Skeletal muscle tissue (tissue), 4 donors: ENCODE measurements around the gene UGGT2. TPM values are rescaled to one million over a fixed set of nuclear protein-coding genes. Genes with fewer than 3 reads are reported as not detected.
A peak's percentile ranks its signal among the peaks of the same experiment; 100 is the strongest.

Source experiments
- H3K27ac ChIP-seq: one replicate; pipeline ENCODE4 v1.7.0; 2013; ENCODE audit warnings: mild to moderate bottlenecking, low read depth, low read length, inconsistent platforms
- H3K27me3 ChIP-seq, 3 donors: one replicate each; pipeline ENCODE4 v1.7.0; 2013; ENCODE audit warnings: low read length in 3 of 3; ENCODE audit not compliant: control insufficient read depth in 3 of 3, insufficient read depth in 3 of 3
- H3K36me3 ChIP-seq, 3 donors: one replicate each; pipeline ENCODE4 v1.7.0; 2013; ENCODE audit warnings: low read length in 3 of 3; ENCODE audit not compliant: control insufficient read depth in 3 of 3, insufficient read depth in 3 of 3
- H3K4me1 ChIP-seq, 3 donors: one replicate each; pipeline ENCODE4 v1.7.0; 2013; ENCODE audit warnings: low read length in 3 of 3, mild to moderate bottlenecking in 3 of 3; ENCODE audit not compliant: control insufficient read depth in 3 of 3, insufficient read depth in 3 of 3
- H3K4me3 ChIP-seq, 3 donors: one replicate each; pipeline ENCODE4 v1.7.0; 2013; ENCODE audit warnings: low read length in 3 of 3
- H3K9ac ChIP-seq, 3 donors: one replicate each; pipeline ENCODE4 v1.7.0; 2013; ENCODE audit warnings: low read length in 3 of 3, mild to moderate bottlenecking in 3 of 3, moderate library complexity in 2 of 3, low read depth in 1 of 3
- H3K9me3 ChIP-seq, 3 donors: one replicate each; pipeline ENCODE4 v1.7.0; 2013; ENCODE audit warnings: low read length in 3 of 3; ENCODE audit not compliant: control insufficient read depth in 3 of 3
- total RNA-seq: library from RNA; depleted of rRNA; stranded (reverse); fragments of >200 nt; gene quantifications from one replicate; pipeline ENCODE4 v1.2.3, GENCODE V29; 2014
- donor health status: Osteomylitis.

UGGT2 gene
- total RNA-seq, 1 donor from 2014 or later: 43.8 TPM

- Histone ChIP-seq H3K36me3 (no peaks in the 10 kb centered on the region), H3K9ac (no peak overlapping the region), H3K27ac (no peak overlapping the region), H3K9me3 (no peaks in the 10 kb centered on the region), H3K27me3 (peaks cover 18 to 33% (median 31%) of the 10 kb centered on the region in 3 donors), H3K4me1 (peaks cover 5 to 11% (median 9%) of the 10 kb centered on the region in 3 donors), H3K4me3 (no peak overlapping the region)
Measured at GRCh38 chr13:96086736-96087135, 33.5 kb upstream of the UGGT2 start.

GRCh38 chr13:96082640-96083039, 29.4 kb upstream of the UGGT2 start:
- Histone ChIP-seq H3K4me3 (no peak overlapping the region), H3K4me1 (no peaks in the 10 kb centered on the region), H3K36me3 (no peaks in the 10 kb centered on the region), H3K27me3 (peaks cover 0 to 6% (median 5%) of the 10 kb centered on the region in 3 donors), H3K9me3 (no peaks in the 10 kb centered on the region), H3K9ac (no peak overlapping the region), H3K27ac (no peak overlapping the region)

DNA sequence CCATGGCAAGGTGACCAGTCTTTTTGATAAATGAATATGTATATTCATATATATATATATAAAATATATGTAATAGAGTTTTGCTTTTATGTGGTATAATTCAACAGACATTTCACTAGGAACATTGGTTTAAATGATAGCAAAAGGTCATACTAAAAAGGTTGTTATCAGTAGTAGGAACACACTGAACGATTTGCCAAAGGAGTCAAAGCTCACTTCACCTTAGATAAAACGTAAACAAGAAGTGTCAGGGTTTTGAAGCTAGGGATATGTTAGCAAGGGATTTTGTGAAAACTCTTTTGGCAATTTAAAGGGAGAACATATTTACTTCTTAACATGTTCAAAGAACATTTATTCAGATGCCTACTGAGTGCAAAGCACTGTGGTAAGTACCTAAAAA, 28.7 kb upstream of the UGGT2 start:
- no peaks in the 10 kb centered on the region for H3K4me1 ChIP-seq
- H3K27me3 ChIP-seq: peaks cover 0 to 6% (median 5%) of the 10 kb centered on the region in 3 donors
- no peak overlapping the region for H3K9ac ChIP-seq
- no peak overlapping the region for H3K27ac ChIP-seq
- H3K4me3 ChIP-seq: no peak overlapping the region
- H3K9me3 ChIP-seq: no peaks in the 10 kb centered on the region
- no peaks in the 10 kb centered on the region for H3K36me3 ChIP-seq

DNA sequence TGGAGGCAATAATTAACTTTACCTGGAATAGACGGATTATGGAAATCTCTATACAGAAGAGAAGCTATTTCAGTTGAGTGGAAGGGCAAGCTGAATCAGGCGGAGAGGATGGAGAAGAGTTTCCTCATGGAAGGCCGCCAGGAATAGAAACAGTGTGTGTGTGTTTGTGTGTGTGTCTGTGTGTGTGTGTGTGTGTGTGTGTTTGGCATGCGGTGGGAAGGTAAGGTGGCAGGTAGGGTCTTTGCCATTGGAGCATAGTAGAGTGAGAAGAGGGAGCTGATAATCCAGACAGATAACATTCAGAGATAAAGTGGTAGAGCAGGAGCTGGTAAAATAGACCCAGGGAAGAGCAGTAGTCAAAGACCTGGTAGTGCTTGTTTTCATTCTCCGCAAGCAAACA, 27.5 kb upstream of the UGGT2 start:
- H3K4me3 ChIP-seq: no peak overlapping the region
- H3K9ac ChIP-seq: no peak overlapping the region
- no peaks in the 10 kb centered on the region for H3K9me3 ChIP-seq
- no peak overlapping the region for H3K27ac ChIP-seq
- peaks cover 0 to 6% (median 2%) of the 10 kb centered on the region in 3 donors for H3K27me3 ChIP-seq
- no peaks in the 10 kb centered on the region for H3K4me1 ChIP-seq
- H3K36me3 ChIP-seq: no peaks in the 10 kb centered on the region

DNA sequence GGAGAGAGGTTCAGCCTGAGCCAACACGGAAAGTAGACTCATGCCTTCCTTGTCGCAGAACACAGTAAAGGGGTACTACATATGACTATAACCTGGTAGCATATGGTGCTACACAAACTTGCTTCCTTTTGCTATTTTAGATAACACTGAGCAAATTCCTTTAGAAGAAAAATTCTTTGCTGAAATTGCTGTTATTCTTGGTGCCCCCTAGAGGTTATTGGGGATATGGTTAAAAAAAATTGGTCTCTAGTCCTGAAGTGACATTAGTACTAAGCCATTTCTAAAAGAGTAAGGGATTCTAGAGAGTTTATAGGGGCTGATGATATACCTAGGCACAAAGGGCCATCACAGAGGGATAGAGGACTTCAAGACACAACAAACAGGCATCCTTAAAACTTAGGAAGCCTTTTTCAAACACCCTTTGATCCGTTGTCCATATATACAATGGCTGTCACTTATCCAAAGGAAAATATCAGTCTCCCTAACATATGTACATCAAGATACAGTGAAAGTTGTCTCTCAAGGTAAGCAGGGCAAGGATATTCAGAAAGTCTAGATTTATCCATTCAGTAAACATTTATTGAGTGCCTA, 22.8 kb upstream of the UGGT2 start:
- H3K9me3 ChIP-seq: no peaks in the 10 kb centered on the region
- no peak overlapping the region for H3K27ac ChIP-seq
- H3K36me3 ChIP-seq: no peaks in the 10 kb centered on the region
- no peaks in the 10 kb centered on the region for H3K4me1 ChIP-seq
- no peak overlapping the region for H3K4me3 ChIP-seq
- H3K27me3 ChIP-seq: no peaks in the 10 kb centered on the region
- no peak overlapping the region for H3K9ac ChIP-seq

- Histone ChIP-seq H3K9ac (no peak overlapping the region), H3K9me3 (peaks cover 0 to 3% (median 0%) of the 10 kb centered on the region in 3 donors), H3K4me1 (no peaks in the 10 kb centered on the region), H3K36me3 (no peaks in the 10 kb centered on the region), H3K27me3 (no peaks in the 10 kb centered on the region), H3K4me3 (no peak overlapping the region), H3K27ac (no peak overlapping the region)
Measured at GRCh38 chr13:96072392-96072791, 19.2 kb upstream of the UGGT2 start.

GRCh38 chr13:96071504-96071903, 18.3 kb upstream of the UGGT2 start:
- Histone ChIP-seq H3K9ac (no peak overlapping the region), H3K27ac (no peak overlapping the region), H3K27me3 (no peaks in the 10 kb centered on the region), H3K4me3 (no peak overlapping the region), H3K9me3 (peaks cover 0 to 3% (median 0%) of the 10 kb centered on the region in 3 donors), H3K4me1 (no peaks in the 10 kb centered on the region), H3K36me3 (no peaks in the 10 kb centered on the region)

DNA sequence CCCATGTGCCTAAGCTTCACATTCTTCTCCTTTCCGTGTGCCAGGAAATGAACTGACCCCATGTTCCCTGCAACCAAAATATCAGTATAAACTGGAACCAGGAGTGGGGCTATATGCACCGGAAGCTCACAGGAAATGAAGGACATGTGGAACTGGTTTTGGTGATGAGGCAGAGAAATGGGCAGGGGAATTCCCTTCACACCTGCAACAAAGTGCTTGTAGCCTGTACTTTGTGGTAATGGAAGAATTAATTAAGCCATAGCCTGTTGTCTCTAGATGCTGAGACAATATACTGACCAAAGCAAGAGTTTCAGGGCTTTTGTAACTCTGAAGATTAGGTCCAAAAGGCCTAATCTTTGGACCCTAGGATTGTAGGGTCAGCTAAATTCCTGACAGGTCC, 15.5 kb upstream of the UGGT2 start:
- Histone ChIP-seq H3K27ac (no peak overlapping the region), H3K4me1 (no peaks in the 10 kb centered on the region), H3K9me3 (peaks cover 0 to 3% (median 0%) of the 10 kb centered on the region in 3 donors), H3K4me3 (no peak overlapping the region), H3K9ac (no peak overlapping the region), H3K36me3 (no peaks in the 10 kb centered on the region), H3K27me3 (no peaks in the 10 kb centered on the region)

GRCh38 chr13:96065849-96066248, 12.6 kb upstream of the UGGT2 start:
- Histone ChIP-seq H3K4me1 (no peaks in the 10 kb centered on the region), H3K9ac (no peak overlapping the region), H3K27ac (no peak overlapping the region), H3K27me3 (no peaks in the 10 kb centered on the region), H3K4me3 (no peak overlapping the region), H3K36me3 (no peaks in the 10 kb centered on the region), H3K9me3 (peaks cover 0 to 3% (median 0%) of the 10 kb centered on the region in 3 donors)

DNA sequence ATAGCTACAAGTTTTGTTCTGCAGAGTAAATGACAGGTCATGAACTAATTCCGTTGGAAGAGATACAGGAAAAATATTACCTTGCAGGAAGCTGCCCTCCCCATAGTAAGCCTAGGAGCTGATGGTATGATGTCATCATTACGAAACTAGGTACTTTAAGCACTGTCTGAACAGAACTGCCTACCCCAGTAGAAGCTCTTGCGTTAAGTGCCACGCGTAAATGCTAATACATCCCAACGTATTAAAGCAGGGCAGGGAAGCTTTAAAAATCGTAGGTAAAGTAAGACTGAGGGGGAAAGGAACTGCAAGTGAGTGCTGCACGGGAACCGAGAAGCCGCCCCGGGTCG, 572 bp downstream of the UGGT2 start:
- H3K4me1 ChIP-seq: peaks cover 0 to 7% (median 0%) of the 10 kb centered on the region in 3 donors
- peak overlapping the region; percentile 76 to 94 (median 91) for H3K4me3 ChIP-seq
- H3K9me3 ChIP-seq: no peaks in the 10 kb centered on the region
- H3K9ac ChIP-seq: peak overlapping the region; percentile 66 to 91 (median 77)
- peak overlapping the region; percentile 36 for H3K27ac ChIP-seq
- no peaks in the 10 kb centered on the region for H3K27me3 ChIP-seq
- no peaks in the 10 kb centered on the region for H3K36me3 ChIP-seq
